Activated T-cell treated with anti-CD3 and anti-CD28 coated beads for 4 hours (primary cell): ENCODE measurements around the gene ACSM6.
"Not testable (repeated sequence)": the region's sequence is repeated elsewhere in the genome, so short reads cannot be mapped to it uniquely, and the experiment has no call there.

Experiments
- DNase-seq: peaks from one replicate; pipeline ENCODE4 v3.0.0-alpha.2; 2020

Gene ACSM6

GRCh38 chr10:95220539-95220938 is 26.5 kb downstream of the ACSM6 start:
- no peak for DNase-seq

- no peak for DNase-seq
Observed at GRCh38 chr10:95221124-95221523, 27.1 kb downstream of the ACSM6 start.

- DNase-seq: no peak
Observed at GRCh38 chr10:95225136-95225535, 31.1 kb downstream of the ACSM6 start.

DNA sequence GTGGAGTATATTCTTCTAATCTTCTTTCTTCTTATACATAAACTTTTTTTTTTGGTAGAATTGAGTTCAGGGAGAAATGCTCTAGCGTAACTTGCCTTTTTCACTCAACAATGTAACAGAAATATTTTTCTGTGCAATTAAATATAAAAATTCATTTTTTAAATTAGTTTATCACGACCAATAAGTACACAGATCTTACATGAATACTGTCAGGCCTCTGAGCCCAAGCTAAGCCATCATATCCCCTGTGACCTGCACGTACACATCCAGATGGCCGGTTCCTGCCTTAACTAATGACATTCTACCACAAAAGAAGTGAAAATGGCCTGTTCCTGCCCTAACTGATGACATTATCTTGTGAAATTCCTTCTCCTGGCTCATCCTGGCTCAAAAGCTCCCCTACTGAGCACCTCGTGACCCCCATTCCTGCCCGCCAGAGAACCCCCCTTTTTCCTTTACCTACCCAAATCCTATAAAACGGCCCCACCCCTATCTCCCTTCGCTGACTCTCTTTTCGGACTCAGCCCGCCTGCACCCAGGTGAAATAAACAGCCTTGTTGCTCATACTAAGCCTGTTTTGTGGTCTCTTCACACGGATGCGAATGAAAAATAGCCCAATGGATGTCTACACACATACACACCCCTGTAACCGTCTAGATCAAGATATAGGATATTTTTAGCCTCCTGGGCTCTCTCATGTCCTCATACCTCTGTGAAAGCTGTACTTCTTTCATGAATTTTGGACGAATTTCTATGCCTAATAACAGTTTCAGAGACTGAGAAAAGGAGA is 35.1 kb downstream of the ACSM6 start:
- DNase-seq: not testable (repeated sequence)

GRCh38 chr10:95229724-95230627 is 35.9 kb downstream of the ACSM6 start:
- no peak for DNase-seq

DNA sequence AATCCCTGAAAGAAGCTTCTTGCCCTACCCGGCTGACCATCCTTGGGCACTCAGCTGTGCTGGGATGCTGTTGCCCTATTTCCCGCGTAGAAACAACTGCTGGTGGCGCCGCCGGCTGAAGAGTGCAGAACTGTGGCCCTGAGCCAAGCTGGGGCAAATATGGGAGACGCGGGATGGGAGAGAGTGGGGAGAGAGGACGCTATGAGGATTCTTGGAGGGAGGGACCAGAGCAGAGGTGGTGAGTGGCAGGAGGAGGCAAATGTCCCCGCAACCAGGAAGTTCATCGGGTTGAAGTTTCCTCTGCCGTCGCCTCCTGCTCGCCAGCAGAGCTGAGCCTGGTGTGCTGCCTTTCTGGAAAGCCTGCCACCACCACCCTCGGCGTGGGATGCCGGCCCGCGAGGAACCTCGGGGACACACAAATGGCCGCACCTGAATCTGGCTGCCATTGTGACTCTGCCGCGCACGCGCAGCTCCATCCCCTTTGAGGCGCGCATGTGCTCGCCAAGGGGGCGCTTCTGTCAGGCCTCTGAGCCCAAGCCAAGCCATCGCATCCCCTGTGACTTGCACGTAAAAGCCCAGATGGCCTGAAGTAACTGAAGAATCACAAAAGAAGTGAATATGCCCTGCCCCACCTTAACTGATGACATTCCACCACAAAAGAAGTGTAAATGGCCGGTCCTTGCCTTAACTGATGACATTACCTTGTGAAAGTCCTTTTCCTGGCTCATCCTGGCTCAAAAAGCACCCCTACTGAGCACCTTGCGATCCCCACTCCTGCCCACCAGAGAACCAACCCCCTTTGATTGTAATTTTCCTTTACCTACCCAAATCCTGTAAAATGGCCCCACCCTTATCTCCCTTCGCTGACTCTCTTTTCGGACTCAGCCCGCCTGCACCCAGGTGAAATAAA is 36.9 kb downstream of the ACSM6 start:
- DNase-seq: peak; percentile 23

- DNase-seq: no peak
Observed at GRCh38 chr10:95233377-95234034, 39.5 kb downstream of the ACSM6 start.

- DNase-seq: no peak
Observed at GRCh38 chr10:95234951-95235350, 40.9 kb downstream of the ACSM6 start.

GRCh38 chr10:95235676-95236067 is 41.6 kb downstream of the ACSM6 start:
- no peak for DNase-seq

GRCh38 chr10:95236068-95236903 is 42.2 kb downstream of the ACSM6 start:
- no peak for DNase-seq

DNA sequence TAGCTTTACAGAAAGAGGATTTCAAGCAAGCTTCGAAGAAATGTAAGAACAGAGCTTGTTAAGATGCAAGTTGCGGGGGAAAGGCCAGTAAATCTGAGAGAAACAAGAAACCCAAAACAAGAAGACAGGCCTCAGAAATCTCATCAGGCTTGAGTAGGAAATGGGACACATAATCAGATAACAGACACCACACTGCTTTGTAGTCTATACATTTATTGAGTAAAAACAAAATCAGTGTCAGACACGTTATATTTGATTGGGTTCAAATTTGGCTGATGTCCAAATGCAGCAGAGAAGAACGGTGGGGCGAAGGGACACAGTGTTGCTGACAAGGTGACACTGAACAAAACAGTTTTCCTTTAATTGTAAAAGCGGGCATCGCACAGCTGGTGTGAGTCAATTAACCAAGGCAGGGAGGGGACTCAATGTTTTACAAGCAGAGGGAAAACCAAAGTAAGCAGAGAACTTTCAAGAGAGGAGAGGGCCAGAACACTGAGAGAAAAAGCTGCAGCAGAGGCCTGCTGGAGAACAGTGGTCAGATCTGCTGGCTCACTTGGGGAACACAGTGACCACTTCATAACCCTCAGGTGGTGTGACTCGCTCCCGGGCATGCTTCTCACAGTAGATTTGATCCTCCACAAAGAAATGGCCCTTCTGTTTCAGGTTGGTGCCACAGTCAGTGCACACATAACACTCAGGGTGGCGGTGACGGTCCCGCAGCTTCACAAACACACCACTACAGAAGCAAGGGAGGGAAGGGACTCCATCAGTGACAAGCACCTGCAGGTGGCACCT is 43.5 kb downstream of the ACSM6 start:
- DNase-seq: no peak

DNA sequence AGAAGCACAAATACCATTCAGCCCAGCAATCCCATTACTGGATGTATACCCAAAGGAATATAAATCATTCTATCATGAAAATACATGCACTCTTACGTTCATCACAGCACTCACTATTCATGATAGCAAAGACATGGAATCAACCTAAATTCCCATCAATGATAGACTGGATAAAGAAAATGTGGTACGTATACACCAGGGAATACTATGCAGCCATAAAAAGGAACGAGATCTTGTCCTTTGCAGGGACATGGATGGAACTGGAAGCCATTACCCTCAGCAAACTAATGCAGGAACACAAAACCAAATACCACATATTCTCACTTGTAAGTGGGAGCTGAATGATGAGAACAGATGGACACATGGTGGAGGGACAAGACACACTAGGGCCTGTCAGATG is 46.1 kb downstream of the ACSM6 start:
- DNase-seq: not testable (repeated sequence)

- DNase-seq: no peak
Observed at GRCh38 chr10:95240811-95241210, 46.8 kb downstream of the ACSM6 start.

DNA sequence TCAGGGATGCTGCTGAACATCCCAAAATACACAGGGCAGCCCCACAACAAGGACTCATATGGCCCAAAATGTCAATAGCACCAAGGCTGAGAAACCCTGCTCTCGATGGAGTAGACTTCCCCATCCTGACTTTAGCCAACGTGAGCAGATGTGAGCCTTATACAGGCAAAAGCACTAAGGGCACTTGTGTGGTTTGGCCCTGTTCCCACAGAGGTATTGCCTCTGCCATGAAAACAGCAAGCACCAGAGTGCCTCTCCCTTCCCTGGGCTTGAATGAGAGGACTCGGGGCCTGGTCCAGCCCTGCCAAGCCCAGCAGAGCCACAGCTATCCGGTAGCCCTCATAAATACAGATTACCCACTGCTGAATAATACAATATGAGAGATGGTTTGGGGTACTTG is 47.5 kb downstream of the ACSM6 start:
- no peak for DNase-seq

DNA sequence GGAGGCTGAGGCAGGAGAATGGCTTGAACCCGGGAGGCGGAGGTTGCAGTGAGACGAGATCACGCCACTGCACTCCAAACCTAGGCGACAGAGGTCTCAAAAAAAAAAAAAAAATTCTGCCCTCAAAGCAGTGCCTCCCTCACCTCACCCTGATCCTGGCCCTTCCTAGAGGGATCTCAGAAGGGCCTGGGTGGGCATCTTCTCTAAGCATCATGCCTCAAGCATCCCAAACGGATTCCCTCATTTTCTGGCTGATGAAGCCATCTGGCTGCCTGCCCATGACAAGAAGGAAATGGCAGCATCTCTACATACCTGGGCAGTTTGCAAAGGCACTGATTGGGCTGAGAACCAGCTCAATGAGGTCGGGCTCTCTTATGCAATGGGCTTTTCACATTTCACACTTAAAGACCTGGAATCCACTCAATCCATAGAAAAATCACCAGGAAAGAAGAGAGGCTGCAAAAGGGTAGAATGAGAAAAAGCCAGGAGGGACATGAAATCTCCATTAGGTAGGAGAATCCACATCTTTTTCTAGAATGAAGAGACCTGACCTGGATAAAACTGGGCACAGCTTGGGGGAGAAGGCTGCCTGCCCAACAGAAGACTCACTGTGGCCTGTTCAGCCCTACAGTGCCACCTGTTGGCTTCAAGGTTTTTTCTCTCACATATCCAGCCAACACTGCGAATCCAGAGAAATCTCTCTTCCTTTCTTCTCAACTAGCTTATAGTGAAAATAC is 48.7 kb downstream of the ACSM6 start:
- DNase-seq: no peak

DNA sequence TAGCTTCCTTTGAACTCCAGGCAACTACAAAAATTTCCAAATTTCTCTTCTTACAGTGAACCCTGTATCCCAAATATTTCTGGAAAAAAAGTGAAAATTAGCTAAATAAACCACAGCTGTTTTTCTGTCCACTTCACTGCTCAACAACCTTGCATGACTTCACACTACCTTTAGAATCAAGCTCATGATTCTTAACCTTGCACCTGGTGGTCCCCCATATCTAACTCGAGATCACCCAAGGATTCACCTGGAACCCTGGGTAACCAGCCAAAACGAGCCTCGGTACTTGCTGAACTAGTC is 49.2 kb downstream of the ACSM6 start:
- no peak for DNase-seq

DNA sequence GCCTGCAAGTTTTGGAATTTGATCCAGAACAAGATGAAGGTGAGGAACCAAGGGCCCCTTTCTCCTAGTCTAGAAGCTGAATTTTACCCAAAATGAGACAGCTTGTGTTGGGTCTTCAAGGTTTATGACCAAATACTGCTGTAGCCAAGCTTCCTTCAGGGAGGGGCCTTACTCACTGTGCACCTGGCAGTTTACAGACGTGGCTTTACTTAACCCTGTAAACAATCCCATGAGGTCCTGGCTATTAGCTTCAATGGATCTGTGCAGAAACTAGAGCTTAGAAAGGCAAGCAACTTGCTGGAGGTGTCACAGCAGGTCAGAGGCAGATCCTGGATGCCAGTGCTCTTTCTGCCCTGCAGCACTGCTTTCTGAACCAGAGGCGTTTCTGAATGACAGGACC is 50.1 kb downstream of the ACSM6 start:
- no peak for DNase-seq

DNA sequence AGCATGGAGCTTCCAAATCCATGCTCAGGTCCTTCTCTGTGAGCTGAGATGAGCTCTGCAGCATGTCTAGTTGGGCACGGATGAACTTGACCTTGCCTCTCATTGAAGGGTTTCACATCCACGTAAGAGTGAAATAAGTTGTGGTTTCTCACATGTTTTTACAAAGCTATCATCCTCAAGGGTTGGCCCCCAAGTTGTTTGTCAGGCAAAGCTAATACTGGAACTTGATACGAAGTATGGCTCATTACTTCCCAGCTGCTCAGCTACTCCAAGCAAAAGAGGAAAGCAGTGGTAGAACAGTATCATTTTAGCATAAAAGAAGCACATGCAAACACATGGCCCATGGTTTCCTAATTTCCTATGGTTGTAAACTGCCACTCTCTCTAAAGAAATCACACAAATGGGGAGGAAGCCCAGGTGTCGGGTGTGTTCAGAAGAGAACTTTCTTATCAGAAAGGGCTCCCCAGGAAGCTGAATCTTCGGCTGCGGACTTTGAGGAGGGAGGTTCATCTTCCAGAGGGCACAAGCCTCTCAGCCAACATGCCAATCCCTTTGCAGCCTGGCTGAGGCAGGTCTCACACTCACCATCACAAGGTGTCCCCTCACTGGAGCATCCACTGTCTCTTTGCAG is 51.5 kb downstream of the ACSM6 start:
- no peak for DNase-seq

DNA sequence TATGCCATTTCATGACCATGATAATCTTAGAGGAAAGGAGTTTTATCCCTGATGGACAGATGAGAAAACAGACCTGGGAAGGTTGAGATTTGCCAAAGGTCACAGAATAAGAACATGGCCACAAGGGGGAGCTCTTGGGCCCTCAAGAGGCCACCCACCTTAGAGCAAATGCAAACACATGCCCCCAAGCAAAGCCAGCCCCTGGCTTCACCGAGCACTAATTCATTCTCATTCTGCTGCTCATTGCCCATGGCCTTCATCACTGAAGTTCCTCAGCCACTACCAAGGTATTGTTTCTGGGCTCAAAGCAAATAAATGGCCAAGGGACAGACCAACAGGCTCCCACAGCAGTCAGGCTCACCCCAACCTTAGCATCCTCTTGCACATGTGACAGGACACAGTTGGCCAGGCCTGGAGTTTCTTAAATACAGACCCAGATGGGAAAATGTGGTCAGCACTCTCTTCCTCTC is 52.6 kb downstream of the ACSM6 start:
- DNase-seq: peak; percentile 40
